Activated CD8-positive, alpha-beta memory T cell treated with anti-CD3 and anti-CD28 coated beads, Interleukin-2, amount 10 ng/mL, durations not matched to agents 7 days and 5 days (primary cell): Measurements from ENCODE around the gene PSMG4. TPM values are rescaled to one million over a fixed set of nuclear protein-coding genes. Genes with fewer than 3 reads are reported as not detected.

Experiments used
- ATAC-seq: fragments of 150-1000 bp; cut with Tn5 transposase; one replicate; pipeline ENCODE4 v1.10.0; 2021; ENCODE audit warnings: moderate library complexity
- CTCF ChIA-PET: fragments of 350-600 bp; sonication (Branson Sonifier 250); formaldehyde crosslinking; loops from one replicate; lab custom pipeline; 2021; ENCODE audit warnings: antibody characterized with exemption; lab: Charles Lee
- DNase-seq: peaks from one replicate; pipeline ENCODE4 v3.0.0-alpha.2; 2020
- H3K27ac Mint-ChIP-seq: one replicate; pipeline ENCODE4 v1.8.0; 2021; ENCODE audit warnings: mild to moderate bottlenecking, mixed read lengths
- H3K27me3 Mint-ChIP-seq: one replicate; pipeline ENCODE4 v1.8.0; 2021; ENCODE audit warnings: mixed read lengths
- H3K36me3 Mint-ChIP-seq: one replicate; pipeline ENCODE4 v1.8.0; 2021; ENCODE audit warnings: mild to moderate bottlenecking, mixed read lengths
- H3K4me1 Mint-ChIP-seq: one replicate; pipeline ENCODE4 v1.8.0; 2021; ENCODE audit warnings: mixed read lengths
- H3K4me3 Mint-ChIP-seq: one replicate; pipeline ENCODE4 v1.8.0; 2021; ENCODE audit warnings: mild to moderate bottlenecking, moderate library complexity, mixed read lengths
- H3K9me3 Mint-ChIP-seq: one replicate; pipeline ENCODE4 v1.8.0; 2022; ENCODE audit warnings: low read depth, mixed read lengths
- total RNA-seq, 2 experiments: library from RNA; stranded (reverse); gene quantifications; one replicate each; pipeline ENCODE4 v1.2.3, GENCODE V29; 2021

Gene PSMG4
- total RNA-seq, 2 experiments from 2014 or later: 24.4 TPM

GRCh38 chr6:3284436-3284876, 25.7 kb downstream of the PSMG4 start:
- no peak overlapping the region for H3K27ac Mint-ChIP-seq
- DNase-seq (no peak), ATAC-seq (no peak)
- no peak overlapping the region for H3K4me3 Mint-ChIP-seq
- H3K36me3 Mint-ChIP-seq: no peaks in the 10 kb centered on the region
- no peaks in the 10 kb centered on the region for H3K27me3 Mint-ChIP-seq
- no peaks in the 10 kb centered on the region for H3K4me1 Mint-ChIP-seq
- no peaks in the 10 kb centered on the region for H3K9me3 Mint-ChIP-seq
- CTCF ChIA-PET: no interaction called here

- H3K27ac Mint-ChIP-seq: no peak overlapping the region
- H3K4me1 Mint-ChIP-seq: no peaks in the 10 kb centered on the region
- CTCF ChIA-PET: no interaction called here
- no peak overlapping the region for H3K4me3 Mint-ChIP-seq
- ATAC-seq: no peak
- no peaks in the 10 kb centered on the region for H3K9me3 Mint-ChIP-seq
- H3K36me3 Mint-ChIP-seq: no peaks in the 10 kb centered on the region
- DNase-seq: no peak
- no peaks in the 10 kb centered on the region for H3K27me3 Mint-ChIP-seq
Measured at GRCh38 chr6:3285049-3285639, 26.4 kb downstream of the PSMG4 start.

DNA sequence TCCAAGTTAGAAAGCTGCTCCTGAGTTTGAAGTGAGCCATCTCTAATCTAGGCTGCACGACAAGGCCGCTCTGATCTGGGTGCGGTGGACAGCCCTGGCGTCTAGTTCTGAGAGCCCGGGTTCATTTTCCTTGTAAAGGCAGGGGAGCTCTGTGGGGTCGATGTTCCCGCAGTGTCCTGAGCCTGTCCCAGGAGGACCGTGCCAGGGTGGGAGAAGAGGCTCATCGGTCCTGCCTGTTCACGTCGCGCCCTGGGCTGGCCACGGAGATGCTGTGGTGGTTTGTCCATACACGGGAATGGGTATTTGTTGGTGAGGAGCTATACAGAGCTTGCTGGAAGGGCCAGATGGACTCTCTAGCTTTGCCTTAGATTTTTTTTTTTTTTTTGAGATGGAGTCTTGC, 27.0 kb downstream of the PSMG4 start:
- no peaks in the 10 kb centered on the region for H3K27me3 Mint-ChIP-seq
- CTCF ChIA-PET: no interaction called here
- ATAC-seq: no peak
- no peaks in the 10 kb centered on the region for H3K9me3 Mint-ChIP-seq
- H3K4me3 Mint-ChIP-seq: no peak overlapping the region
- no peaks in the 10 kb centered on the region for H3K4me1 Mint-ChIP-seq
- DNase-seq: no peak
- H3K27ac Mint-ChIP-seq: no peak overlapping the region
- no peaks in the 10 kb centered on the region for H3K36me3 Mint-ChIP-seq

DNA sequence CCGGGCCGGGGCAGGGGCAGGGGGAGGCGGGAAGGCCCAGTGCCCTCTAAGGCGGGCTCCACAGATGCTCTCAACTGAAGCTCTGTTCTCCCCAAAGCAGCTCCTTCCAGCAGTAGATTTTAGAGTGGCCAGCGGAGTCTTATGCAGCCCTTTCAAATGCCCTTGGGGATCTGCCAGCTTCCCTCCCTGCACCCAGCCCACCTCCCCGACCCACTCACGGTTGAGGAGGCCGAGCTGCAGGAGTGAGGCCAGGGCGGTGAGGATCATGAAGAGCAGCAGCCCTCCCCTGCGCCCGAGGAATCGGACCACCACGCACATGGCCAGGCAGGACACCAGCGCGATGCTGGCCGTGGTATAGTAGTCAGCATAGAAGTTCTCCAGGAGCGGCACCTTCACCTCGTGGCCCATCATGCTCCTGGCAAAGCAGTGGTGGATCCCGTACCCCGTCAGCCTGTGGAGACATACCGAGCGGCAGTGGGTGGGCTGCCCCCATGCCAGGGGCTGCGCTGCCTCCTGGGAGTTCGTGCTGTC, 28.0 kb downstream of the PSMG4 start:
- Mint-ChIP-seq H3K36me3 (no peaks in the 10 kb centered on the region), H3K27ac (no peak overlapping the region), H3K4me1 (no peaks in the 10 kb centered on the region), H3K9me3 (no peaks in the 10 kb centered on the region), H3K4me3 (no peak overlapping the region), H3K27me3 (no peaks in the 10 kb centered on the region)
- ATAC-seq (no peak), DNase-seq (no peak)
- CTCF ChIA-PET: no interaction called here

DNA sequence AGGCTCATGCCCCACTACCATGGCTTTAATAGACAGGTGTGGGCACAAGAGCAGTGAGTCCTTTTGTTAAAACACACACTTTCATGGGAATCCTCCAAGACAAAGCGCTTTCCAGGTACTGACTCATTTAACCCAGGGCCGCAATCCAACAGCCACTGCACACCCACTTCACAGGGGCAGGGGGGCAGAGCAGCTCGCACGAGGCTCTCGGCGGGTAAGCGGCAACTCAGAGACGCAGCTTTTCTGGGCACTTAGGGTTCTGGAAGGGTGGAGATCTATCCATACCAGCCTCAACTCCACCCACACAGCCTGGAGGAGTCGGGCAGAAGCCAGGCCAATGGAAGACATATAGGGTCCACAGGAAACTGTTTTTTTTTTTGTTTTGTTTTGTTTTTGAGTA, 28.6 kb downstream of the PSMG4 start:
- Mint-ChIP-seq H3K4me1 (no peaks in the 10 kb centered on the region), H3K9me3 (no peaks in the 10 kb centered on the region), H3K27ac (no peak overlapping the region), H3K36me3 (no peaks in the 10 kb centered on the region), H3K4me3 (no peak overlapping the region), H3K27me3 (no peaks in the 10 kb centered on the region)
- CTCF ChIA-PET: no interaction called here
- DNase-seq (no peak), ATAC-seq (no peak)

DNA sequence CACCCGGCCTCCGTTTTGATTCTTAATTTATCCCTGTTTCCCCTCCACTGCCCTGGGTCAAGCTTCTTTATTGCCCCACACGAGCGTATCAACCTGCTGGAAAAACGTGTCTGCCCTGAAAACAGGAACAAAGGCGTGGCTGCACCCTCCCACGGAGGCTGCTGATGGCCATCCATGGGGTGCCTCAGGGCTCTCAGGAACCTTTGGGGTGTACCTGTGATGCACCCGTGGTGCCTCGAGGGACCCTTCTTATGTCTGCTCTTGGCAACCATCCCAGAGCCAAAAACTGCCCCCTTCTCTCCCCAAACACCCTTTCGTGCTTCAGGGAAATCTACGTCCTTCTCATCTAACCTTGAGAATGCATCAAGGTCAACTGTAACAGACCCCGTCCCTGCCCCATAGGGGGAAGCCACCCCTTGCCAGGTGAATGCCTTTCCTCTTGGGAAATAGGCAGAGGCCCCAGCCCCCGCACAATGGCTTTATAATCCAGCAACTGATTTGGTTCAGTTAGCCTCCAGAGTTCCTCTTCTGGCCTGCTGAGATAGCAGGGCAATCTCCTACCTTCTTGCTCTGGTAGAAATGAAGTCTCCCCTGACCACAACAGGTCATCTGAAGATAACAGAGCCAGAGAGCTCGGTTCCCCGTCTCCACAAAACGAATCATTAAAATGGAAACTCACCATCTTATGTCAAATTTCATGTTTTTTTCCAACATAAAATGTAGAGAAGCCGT, 29.4 kb downstream of the PSMG4 start:
- CTCF ChIA-PET: no interaction called here
- H3K4me1 Mint-ChIP-seq: no peaks in the 10 kb centered on the region
- no peaks in the 10 kb centered on the region for H3K9me3 Mint-ChIP-seq
- DNase-seq (no peak), ATAC-seq (no peak)
- H3K27ac Mint-ChIP-seq: no peak overlapping the region
- no peaks in the 10 kb centered on the region for H3K27me3 Mint-ChIP-seq
- no peaks in the 10 kb centered on the region for H3K36me3 Mint-ChIP-seq
- no peak overlapping the region for H3K4me3 Mint-ChIP-seq

GRCh38 chr6:3288711-3289663, 30.2 kb downstream of the PSMG4 start:
- no peak for ATAC-seq
- Mint-ChIP-seq H3K4me1 (no peaks in the 10 kb centered on the region), H3K9me3 (no peaks in the 10 kb centered on the region), H3K4me3 (no peak overlapping the region), H3K27ac (no peak overlapping the region), H3K36me3 (no peaks in the 10 kb centered on the region), H3K27me3 (no peaks in the 10 kb centered on the region)
- no peak for DNase-seq
- CTCF ChIA-PET: no interaction called here

- ATAC-seq: no peak
Measured at GRCh38 chr6:3289664-3290055, 30.9 kb downstream of the PSMG4 start.

DNA sequence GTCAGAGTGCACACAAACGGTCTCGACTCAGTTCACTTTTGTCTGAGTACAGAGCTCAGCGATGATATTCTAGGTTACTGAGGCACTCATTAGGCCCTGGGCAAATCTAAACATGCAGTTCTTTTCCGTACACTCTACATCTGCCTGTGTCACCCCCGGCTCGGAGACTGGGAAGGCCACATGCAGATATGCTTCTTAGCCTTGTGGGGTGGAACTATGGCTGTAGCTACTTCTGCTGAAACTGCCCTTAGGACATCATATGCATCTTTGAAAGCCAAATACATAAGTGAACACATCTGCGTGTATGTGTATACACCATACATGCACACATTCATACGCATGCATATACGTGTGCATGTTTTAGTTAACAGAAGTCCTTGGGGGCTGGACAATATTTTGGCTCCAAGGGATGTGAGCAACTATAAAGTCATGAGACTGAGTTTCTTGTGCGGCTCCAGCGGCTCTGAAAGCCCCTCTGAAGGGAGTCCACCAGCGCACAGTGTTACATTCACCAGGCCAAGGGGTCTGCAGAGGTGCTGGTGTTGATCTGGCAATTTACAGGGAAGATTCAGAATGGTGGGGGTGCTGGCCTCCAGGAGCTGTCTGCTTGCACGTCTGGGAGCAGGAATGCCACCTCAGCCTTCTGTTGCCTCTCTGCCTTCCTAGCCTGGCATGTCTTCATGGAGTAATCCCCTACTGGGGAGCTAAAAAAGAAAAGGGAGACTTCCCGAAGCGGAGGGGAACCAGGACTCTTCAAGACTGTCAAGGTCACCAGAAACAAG, 31.6 kb downstream of the PSMG4 start:
- no peaks in the 10 kb centered on the region for H3K27me3 Mint-ChIP-seq
- H3K4me3 Mint-ChIP-seq: no peak overlapping the region
- CTCF ChIA-PET: interaction anchor here (0.7 kb wide), 2 partner anchors 442 to 797 kb away, joined by 3 to 6 read pairs; no protein-coding TSS in a partner anchor
- no peaks in the 10 kb centered on the region for H3K4me1 Mint-ChIP-seq
- H3K36me3 Mint-ChIP-seq: no peaks in the 10 kb centered on the region
- ATAC-seq (no peak), DNase-seq (no peak)
- H3K27ac Mint-ChIP-seq: no peak overlapping the region
- H3K9me3 Mint-ChIP-seq: no peaks in the 10 kb centered on the region

More at GRCh38 chr6:3289664-3290055, 30.9 kb downstream of the PSMG4 start:
- H3K27me3 Mint-ChIP-seq: no peaks in the 10 kb centered on the region
- H3K36me3 Mint-ChIP-seq: no peaks in the 10 kb centered on the region
- no peaks in the 10 kb centered on the region for H3K9me3 Mint-ChIP-seq
- no peak overlapping the region for H3K27ac Mint-ChIP-seq
- no peaks in the 10 kb centered on the region for H3K4me1 Mint-ChIP-seq
- H3K4me3 Mint-ChIP-seq: no peak overlapping the region
- CTCF ChIA-PET: interaction anchor here (0.7 kb wide), 2 partner anchors 443 to 796 kb away, joined by 3 to 6 read pairs; no protein-coding TSS in a partner anchor
- no peak for DNase-seq

DNA sequence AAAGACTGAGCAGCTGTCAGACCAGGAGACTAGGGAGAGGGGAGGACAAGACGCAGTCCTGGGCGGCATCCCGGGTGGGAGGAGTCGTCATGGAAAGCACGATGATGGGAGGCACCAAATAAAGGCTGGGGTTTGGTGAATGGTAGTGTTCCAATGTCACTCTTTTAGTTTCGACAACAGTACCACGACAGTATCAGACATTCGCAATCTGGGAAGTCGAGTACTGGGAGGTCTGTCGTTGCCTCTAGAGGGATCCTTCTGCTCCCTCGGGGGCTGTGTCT, 32.1 kb downstream of the PSMG4 start:
- DNase-seq: no peak
- CTCF ChIA-PET: no interaction called here
- Mint-ChIP-seq H3K4me1 (no peaks in the 10 kb centered on the region), H3K27me3 (no peaks in the 10 kb centered on the region), H3K27ac (no peak overlapping the region), H3K9me3 (no peaks in the 10 kb centered on the region), H3K36me3 (no peaks in the 10 kb centered on the region), H3K4me3 (no peak overlapping the region)
- no peak for ATAC-seq

DNA sequence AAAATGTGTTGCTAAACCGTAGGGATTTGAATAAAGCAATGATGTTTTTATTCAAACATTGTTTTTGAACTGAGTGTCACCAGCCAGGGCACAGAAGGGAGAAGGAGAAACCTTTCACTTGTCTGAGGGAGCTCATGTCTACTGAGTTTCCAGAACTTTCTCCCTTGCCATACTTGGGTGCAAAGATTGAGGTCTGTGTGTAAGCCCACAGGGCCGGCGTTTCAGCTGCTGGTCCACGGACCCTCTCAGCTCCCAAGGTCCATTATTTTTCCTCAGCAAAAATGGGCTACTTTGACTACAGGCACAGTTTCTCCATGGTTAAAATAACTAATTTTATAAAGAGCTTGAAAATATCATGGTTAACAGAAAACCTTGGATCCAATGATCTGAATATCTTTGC, 32.6 kb downstream of the PSMG4 start:
- Mint-ChIP-seq H3K27me3 (no peaks in the 10 kb centered on the region), H3K4me3 (no peak overlapping the region), H3K27ac (no peak overlapping the region), H3K36me3 (no peaks in the 10 kb centered on the region), H3K9me3 (no peaks in the 10 kb centered on the region), H3K4me1 (no peaks in the 10 kb centered on the region)
- CTCF ChIA-PET: no interaction called here
- ATAC-seq (no peak), DNase-seq (no peak)

DNA sequence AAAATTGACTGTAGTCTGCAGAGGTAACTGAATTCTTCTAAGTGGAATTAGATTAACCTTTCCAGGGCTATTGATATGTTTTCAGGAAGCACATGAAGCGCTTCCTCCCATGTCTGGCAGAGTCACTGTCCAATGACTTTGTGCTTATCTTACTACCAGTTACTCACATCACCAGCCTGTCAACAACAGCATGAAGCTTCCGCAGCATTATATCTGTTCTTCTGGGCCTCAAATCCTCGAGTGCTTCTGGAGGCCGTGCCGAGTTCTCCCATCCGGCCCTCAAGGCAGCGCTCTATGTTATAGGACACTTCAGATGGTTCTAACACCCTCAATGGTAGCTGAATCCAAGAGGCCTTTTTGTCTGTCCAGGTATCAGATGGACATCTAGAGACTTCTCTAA, 33.2 kb downstream of the PSMG4 start:
- no peak for DNase-seq

More for the DNA sequence above, 33.2 kb downstream of the PSMG4 start:
- Mint-ChIP-seq H3K9me3 (no peaks in the 10 kb centered on the region), H3K36me3 (no peaks in the 10 kb centered on the region), H3K27me3 (no peaks in the 10 kb centered on the region), H3K4me1 (no peaks in the 10 kb centered on the region), H3K27ac (no peak overlapping the region), H3K4me3 (no peak overlapping the region)
- no peak for ATAC-seq
- CTCF ChIA-PET: no interaction called here
